Inflammatory macrophage treated with lipopolysaccharide for 4 hours (primary cell): ENCODE results near the gene SHISA8.

Experiments used
- DNase-seq: peaks from one replicate; pipeline ENCODE4 v3.0.0-alpha.2; 2020

SHISA8 gene

DNA sequence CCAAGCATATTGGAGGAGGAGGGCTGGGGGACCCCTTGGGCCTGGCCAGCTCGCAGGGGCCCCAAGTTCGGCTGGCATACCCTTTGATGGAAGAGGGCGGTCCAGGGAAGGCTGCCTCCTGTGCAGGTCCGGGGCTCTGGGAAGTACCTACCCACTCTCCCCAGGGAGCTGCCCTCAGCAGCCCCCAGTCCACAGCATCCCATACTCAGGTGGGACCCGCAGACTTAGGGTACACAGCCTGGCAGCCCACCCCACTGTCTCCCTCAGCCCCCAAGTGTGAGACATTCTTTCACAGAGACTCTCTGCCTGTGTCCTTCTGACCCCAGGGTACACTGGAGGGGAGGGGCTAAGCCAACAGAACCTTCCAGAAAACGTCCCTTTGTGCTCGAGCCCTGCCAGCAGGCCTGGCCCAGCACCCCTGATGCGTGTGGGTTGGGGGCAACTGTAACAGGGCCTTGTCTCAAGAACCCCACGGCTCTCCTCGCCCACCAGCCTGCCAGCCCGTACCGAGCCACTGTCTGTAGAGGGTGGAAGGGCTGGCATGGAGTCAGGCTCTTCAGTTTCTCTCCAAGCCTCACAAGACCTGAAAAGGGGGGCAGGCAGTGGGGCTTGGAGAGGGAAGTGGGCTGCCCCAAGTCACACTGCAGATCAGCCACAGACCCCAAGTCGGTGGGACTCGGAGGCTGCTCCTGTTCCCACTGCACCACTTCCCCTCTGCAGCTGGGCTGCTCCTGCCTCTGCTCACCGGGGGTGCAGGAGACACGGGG, 18.7 kb upstream of the SHISA8 start:
- no peak for DNase-seq

DNA sequence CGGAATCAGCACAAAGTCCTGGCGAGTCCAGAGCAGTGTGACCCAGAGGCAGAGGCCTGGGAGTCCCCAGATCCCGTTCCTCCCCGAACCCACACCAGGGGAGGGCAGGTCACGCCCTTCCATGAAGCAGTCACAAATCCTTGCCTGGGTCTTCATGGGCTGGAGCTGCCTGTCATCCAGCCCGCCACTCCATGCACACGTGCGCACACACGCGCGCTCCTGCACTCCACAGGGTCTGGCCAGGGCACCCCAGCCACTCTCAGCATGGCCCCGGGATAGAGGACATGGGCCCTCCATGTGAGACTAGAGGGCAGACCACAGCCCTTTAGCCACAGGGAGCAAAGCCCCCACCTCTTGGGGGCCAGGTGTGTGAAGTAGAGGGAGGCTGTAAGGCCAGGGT, 17.5 kb upstream of the SHISA8 start:
- no peak for DNase-seq

DNA sequence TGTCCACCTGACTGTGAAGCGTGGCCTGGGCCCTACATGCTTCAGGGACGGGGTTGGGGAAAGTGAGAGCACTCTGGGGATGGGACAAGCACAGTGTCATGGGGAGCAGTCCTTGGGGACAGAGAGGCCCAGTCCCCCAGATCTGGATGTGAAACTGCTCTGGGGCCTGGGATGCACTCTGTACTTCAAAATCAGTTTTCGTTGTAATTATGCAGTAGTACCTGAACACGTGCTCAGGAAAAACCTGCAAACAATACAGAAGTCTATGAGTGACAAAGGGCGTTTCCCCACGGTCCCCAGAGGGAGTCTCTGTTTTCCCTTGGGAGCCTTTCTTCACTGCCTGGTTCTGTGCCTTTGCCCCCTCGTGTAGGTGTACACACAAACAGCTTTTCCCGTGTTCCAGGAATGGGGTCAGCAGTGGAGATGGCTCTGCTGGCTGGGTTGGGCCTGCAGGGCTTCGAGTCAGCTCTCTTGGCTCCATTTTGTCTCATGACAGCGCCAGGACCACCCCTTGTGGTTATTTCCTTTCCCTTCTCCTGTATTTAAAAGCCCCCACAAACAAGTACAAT, 16.9 kb upstream of the SHISA8 start:
- DNase-seq = no peak

DNA sequence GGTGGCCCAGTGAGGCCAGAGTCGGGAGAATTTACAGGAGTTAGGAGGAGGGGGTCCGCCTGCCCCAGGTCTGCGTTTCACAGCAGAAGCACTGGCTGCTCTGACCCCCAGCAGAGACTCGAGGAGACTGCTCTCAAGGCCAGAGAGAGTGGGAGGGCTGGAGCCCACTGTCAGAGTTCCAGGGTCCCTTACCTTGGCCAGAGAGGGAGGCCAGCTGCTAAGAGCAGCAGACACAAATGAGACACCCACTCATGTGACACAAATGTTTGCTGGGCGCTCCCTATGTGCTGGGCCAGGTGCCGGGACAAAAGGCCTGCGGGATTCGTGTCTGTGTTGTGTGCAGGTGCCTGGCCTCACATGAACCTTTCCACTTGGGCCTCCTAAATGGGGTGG, 14.5 kb upstream of the SHISA8 start:
- no peak for DNase-seq

DNA sequence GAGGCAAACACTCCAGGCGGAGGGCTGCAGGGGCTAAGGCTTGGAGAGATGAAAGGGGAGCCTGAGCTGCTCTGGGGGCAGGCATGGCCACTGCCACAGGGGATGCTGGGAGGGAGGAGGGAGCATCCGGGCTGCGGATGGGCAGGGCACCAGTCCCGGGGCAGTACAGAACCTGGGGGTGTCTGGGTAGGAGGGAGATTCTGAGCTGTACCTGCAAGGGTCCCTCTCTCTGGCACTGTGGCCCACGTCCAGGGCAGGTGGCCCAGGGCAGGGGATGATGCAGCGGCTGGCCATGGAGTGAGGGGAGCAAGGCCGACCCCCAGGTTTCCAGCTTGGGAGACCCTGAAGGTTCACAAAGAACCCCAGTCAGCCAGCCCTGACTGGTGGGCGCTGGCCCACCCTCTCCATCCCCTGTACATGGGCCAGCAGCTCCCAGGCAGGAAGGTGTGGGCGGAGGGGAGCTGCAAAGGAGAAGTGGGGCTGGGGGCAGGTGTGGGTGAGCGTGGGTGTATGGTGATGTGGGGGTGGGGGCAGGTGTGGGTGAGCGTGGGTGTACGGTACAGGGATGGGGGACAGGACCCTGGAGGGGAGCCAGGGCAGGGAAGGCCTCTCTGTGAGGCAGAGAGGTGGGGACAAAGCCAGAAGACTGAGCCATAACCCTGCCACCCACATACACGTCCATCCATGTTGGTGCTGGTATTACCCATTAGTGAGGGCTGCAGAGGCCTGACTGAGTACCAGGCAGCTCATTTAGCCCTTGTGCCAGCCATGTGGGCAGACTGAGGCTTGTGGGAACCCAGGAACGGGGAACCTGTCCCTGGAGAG, 13.9 kb upstream of the SHISA8 start:
- DNase-seq = no peak

DNA sequence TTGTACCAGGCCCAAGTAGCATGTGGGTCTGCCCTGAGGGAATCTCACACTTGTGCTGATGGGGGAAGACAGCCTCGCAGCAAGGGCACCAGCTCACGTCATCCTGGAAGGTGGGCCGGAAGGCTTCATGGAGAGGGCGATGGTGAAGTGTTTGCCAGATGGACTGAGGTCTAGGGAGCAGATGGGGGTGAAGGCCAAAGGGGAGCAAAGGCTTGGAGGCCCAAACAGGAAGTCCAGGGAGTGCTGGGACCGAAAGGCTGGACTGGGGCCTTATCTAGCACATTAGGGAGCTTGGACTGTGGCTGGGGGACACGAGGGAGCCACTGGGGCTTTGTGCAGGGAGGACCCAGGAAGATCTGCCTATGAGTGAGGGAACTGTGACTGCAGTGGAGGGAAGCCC, 12.9 kb upstream of the SHISA8 start:
- no peak for DNase-seq

DNA sequence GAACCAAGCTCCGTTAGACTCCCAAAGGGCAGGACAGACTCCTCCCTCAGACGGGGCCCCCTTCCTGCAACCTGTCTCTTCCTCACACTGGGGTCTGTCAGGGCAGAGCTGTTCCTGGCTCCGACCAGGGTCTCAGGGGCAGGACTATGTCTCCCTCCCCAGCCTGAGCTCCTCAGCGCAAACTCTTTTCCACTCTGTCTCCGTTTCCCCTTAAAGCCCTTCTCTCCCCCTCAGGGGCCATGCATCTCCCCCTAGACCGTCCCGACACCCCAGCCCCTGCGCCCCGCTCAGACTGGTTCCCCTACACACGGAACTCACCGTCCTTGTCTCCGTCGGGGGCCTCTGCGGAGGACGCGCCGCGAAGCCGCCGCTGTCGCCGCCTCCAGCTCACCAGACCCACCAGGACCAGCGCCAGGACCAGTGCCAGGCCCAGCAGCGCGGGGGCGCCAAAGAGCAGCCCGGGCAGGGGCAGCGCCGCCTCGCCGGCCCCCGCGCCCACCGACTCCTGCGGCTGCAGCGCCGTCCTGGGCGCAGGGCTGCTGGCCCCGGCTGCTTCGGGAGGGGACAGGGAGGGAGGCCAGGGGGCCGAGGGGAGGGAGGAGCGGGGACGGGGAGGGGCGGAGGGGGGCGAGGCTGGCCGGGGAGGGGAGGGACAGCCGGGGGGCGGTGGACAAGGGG, 11.0 kb upstream of the SHISA8 start:
- DNase-seq = peak; percentile 40

DNA sequence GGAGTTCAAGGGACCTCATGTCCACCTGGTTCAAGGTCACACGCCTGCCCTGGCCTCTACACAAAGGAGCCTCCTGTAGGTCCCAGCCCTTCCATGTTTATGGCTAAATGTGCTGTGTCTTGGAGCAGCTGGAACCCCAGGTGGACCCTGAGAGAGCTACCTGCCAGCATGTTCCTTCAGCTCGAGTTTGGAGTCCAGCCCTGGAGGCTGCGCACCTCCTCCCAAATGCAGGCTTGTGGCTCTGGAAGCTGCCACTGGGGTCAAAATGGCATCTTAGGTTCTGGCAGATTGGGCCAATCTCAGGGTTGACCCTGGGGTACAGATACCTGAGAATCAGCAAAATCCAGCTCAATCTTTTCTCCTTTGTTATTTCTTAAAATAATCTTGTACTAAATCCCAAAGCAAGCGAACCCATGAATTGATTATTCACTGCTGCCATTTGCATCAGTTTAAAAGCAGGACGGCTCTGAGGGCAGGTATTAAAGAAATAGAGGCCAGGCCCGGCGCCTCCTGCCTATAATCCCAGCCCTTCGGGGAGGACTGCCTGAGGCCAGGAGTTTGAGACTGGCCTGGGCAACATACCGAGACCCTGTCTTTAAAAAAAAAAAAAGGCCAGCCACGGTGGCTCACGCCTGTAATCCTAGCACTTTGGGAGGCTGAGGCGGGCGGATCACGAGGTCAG, 8.9 kb upstream of the SHISA8 start:
- no peak for DNase-seq

DNA sequence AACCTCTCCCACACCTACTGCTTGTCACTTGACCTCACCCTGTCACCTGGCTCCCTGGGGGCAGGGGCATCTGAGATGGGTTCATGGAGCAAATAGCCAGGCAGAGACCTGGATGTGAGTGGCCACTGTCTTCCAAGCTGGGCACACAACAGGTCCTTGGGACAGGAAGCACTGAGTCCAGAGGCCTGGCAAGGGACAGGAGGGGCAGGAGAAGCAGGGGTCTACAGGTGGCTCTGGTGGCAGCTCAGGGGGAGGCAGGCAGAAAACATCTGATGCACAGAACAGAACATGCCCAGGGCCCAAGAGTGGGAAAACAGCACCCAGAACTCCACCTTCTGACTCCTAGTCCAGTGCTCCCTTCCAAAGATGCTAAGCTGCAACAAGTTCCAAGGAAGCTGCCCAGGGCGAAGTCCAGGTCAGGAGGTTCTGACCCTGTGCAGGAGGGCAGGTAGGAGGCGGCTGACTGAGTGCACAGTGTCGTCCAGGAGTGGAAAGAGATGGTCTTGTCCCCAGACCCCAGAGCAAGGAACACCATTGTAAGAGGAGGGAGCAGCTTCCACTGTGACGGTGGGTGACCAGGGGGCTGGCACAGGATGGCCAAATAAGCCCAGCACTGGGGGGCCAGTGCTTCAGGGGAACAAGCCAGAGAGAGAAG, 8.2 kb upstream of the SHISA8 start:
- no peak for DNase-seq

DNA sequence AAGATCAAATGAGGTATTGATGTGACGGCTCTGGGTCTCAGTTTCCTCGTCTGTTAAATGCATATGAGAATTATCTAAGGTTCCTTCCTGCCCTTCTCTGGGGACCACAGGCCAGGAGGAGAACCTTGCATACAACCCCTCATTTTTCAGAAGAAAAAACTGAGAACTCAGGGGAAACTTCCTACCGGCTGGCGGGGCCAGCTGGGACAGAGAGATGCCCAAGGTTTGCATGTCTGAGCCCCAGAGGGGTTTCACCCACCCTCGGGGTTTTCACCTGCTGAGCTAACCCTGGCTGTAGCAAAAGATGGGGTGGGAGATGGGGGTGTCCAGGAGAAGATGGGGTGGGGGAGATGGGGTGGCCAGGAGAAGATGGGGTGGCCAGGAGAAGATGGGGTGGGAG, 7.5 kb upstream of the SHISA8 start:
- DNase-seq = no peak

DNA sequence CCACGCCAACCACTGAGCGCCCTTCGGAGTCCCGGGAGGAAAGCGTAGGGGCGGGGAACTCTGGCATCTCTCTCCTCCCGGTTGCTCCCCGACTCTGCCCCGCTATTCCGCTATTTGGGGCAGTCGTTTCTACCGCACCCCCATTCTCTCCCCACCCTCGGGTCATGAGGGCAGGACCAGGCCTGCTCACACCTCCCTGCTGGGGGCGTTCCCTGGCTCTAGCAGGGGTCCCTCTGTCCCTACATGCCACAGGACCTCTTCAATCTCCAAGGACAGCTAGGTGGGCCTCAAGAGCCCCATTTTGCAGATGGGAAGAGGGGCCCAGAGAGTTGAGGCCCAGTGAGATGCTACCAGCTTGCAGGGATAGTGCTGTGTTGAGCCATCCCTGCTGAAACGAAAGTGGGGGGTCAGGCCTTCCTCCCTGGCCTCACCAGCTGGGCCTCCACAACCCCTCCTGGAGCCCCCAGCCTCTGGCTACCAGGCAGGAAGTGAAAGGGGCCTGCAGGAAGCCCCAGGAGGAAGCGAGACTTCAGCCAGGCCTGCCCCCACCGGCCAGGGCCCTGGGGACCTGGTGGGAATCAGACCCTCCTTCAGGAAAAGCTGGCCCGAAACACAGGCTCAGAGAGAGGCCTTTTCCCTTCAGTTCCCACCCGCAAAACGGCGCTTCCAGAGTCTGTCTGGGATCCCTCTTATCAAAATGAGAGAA, 5.5 kb upstream of the SHISA8 start:
- DNase-seq = no peak

DNA sequence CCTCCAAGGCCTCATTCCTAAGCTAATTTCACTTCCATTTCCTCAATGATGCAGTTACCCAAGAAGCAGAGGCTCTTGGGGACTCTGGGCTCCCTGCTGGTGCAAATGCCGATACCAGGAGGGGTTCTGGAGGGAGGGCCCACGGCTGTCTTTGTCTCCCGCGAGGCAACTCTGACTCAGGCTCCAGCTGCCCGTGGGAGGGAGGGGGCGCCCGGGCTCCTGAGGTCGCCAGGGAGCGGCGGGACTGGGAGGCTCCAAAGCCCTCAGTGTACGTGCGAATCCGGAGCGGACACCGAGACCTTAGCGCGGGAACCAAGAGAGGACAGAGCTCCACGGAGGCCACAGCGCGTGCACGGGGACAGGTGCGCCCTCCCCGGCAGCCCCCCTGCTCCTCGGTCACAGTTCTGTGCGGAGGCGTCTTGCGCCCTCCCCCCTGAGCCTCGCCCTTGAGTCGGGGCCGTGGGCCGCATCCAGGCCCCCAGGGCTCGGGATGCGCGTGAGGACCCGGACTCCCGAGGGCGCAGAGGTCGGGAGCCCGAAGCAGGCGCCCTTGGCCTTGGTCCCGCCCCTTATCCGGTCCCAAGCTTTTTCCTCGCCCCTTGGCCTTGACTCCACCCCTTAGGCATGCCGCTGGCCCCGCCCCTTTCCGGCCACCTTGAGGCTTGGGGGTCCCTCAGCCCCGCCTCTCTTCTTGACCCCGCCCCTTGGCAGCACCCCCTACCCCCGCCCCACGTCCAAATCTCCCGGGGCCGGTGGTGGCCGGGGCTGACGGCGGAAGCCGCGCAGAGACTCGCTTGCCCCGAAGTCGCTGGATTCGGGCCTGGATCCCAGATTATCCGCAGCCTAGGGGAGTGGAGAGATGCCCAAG, 4.7 kb upstream of the SHISA8 start:
- DNase-seq = peak; percentile 91

DNA sequence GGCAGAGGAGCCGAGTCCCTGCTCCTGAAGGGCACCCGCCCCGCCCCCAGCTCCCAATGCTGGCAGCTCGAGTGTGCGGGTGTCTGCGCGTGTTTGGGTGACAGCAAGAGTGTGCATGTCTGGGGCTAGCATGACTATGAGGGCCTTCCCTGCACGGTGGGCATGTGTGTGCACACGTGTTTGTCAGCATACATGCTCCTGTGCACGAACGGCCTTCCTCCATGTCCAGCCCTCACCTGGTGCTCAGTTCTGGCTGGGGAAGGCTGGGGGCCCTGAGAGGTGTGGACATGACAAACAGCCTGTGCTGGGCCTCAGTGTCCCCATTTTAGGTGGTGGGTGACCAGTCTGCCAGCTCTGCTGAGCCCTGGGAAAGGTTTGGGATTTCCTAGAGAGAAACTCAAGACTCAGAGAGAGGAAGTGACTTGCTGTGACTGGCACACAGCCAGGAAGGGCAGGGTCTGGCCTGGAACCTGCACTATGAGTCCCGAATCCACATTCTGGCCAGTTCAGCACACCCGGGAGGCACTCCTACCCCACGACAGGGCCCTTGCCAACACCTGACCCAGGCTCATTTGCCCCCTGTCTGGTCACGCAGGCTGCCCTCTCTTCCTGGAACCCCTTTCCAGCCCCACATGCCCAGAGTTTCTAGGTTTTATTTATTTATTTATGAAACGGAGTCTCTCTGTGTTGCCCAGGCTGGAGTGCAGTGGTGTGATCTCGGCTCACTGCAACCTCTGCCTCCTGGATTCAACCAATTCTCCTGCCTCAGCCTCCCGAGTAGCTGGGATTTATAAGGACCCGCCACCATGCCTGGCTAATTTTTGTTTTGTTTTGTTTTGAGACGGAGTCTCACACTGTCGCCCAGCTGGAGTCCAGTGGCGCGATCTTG, 3.3 kb upstream of the SHISA8 start:
- peak; percentile 84 for DNase-seq

DNA sequence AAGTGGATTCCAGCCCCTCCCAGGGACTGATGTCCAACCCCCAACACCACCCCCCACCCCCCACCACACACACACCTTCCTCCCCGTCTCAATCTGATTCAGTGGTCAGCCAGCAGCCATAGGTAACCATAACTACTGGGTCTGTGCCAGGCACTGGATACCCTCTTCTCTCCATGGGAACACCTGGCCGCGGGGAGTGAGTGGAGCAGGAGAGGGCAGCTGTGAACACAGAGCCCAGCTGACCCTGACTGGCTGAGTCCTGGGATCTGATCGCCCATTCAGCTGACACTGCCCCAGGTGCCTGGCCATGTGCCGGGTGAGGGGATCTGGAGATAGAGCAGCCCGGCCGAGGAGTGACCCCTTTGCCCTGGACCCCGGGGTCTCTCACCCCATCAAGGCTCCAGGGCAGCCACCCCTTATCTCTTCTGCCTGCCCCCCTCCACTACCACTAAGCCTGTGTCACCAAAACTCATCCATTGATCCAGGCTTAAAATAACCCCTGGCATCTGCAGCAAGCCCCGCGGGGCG, 2.6 kb upstream of the SHISA8 start:
- no peak for DNase-seq

DNA sequence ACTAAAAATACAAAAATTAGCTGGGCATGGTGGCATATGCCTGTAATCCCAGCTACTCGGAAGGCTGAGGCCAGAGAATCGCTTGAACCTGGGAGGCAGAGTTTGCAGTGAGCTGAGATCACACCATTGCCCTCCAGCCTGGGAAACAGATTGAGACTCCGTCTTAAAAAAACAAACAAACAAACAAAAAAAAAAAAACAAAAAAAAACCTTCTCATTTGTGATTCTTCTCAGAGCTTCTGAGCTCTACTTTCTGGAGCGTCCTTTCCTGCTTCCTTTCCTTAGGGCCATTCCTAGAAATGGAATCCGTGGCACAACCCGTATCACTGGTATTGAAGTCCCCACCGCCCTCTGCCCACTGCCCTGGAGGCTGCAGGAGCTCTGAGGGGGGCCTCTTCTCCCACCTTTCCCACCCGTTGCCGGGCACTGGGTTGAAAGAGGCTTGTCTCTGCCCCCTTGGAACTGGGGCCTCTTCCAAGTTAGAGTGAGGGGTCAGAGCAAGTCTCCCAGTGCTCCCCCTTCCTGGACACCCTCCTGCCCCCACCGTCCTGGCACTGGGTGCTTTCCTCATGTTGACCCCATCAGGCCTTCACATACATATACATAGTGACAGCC, 2.0 kb upstream of the SHISA8 start:
- DNase-seq = no peak

DNA sequence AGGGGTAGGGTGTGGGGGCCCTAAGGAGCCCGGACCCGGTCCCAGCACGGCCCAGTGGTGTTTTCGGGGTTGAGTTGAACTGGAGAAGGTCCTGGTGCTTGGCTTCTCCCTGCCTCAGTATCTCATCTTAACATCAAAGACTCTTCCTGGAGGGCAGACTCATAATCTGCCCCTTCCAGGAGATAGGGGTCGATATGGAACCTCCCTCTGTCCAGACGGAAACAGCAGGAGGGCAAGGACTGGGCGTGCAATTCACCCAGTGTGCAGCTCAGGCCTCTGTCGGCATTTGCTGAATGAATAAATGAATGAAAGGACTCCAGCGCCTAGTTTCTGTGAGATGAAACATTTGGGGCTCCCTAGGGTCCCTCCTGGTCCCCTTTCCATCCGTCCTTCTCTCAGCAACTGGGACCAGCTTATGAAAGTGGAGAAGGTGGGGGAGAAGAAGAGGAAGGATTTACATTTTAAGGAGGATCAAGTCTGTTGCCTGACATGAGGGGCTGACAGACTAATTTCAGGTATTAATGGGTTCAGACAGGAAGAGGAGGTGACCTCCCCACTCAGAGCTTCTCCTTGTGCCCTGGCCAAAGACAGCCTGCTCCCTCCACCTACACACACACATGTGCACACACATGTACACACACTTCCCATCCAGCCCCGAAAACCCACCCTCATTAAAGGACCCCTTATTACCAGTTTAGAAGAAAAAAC, 1.1 kb upstream of the SHISA8 start:
- no peak for DNase-seq

DNA sequence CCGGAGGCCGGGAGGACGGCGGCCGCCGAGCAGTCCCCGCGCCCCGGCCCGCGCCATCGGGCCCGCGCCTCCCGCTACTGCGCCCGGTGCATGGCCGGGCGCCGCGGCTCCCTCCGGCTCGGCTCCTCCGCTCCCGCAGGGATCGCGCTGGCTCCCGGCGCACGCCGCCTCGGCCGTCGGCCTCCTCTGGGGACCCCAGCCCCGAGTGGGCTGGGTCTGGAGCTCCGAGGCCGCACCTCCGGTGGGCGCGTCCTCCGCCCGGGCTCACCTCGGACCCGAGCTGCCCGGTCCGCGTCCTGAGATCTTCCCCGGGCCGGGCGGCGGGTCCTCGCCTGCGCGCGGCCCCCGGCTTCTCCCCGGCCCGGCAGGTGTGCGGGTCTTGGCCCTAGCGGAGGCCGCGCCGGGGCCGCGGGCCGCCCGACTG, 251 bp downstream of the SHISA8 start:
- no peak for DNase-seq
